Activated CD4-positive, CD25-positive, alpha-beta regulatory T cell treated with anti-CD3 and anti-CD28 coated beads, Interleukin-2, amount 50 U/mL, for 72 hours (primary cell): ENCODE measurements around the gene SLC25A21.
"Not testable (repeated sequence)": the region's sequence is repeated elsewhere in the genome, so short reads cannot be mapped to it uniquely, and the experiment has no call there.

Experiments
- DNase-seq: peaks from one replicate; pipeline ENCODE4 v3.0.0; 2021

Gene SLC25A21

GRCh38 chr14:36747411-36748184 is 424.8 kb downstream of the SLC25A21 start:
- no peak for DNase-seq

GRCh38 chr14:36746872-36747271 is 425.5 kb downstream of the SLC25A21 start:
- no peak for DNase-seq

- DNase-seq = no peak
These were observed 430.5 kb downstream of the SLC25A21 start for GRCh38 chr14:36741858-36742257.

- no peak for DNase-seq
These were observed 434.1 kb downstream of the SLC25A21 start for GRCh38 chr14:36738269-36738668.

- DNase-seq = no peak
These were observed 446.3 kb downstream of the SLC25A21 start for GRCh38 chr14:36726128-36726527.

- no peak for DNase-seq
These were observed 448.2 kb downstream of the SLC25A21 start for GRCh38 chr14:36724162-36724561.

- no peak for DNase-seq
These were observed 448.9 kb downstream of the SLC25A21 start for GRCh38 chr14:36723530-36723929.

- no peak for DNase-seq
These were observed 450.5 kb downstream of the SLC25A21 start for GRCh38 chr14:36721877-36722276.

- no peak for DNase-seq
These were observed 451.7 kb downstream of the SLC25A21 start for GRCh38 chr14:36720657-36721056.

GRCh38 chr14:36719823-36720222 is 452.6 kb downstream of the SLC25A21 start:
- DNase-seq = no peak

GRCh38 chr14:36718216-36718615 is 454.2 kb downstream of the SLC25A21 start:
- DNase-seq = no peak

GRCh38 chr14:36717363-36717762 is 455.0 kb downstream of the SLC25A21 start:
- no peak for DNase-seq

GRCh38 chr14:36716614-36717184 is 455.7 kb downstream of the SLC25A21 start:
- no peak for DNase-seq

- DNase-seq = no peak
These were observed 458.3 kb downstream of the SLC25A21 start for GRCh38 chr14:36713960-36714703.

- DNase-seq = no peak
These were observed 464.8 kb downstream of the SLC25A21 start for GRCh38 chr14:36707570-36707969.

- DNase-seq = no peak
These were observed 469.9 kb downstream of the SLC25A21 start for GRCh38 chr14:36702474-36702873.

GRCh38 chr14:36701132-36701531 is 471.3 kb downstream of the SLC25A21 start:
- DNase-seq = no peak

- no peak for DNase-seq
These were observed 471.8 kb downstream of the SLC25A21 start for GRCh38 chr14:36700651-36701050.

GRCh38 chr14:36699420-36699819 is 473.0 kb downstream of the SLC25A21 start:
- not testable (repeated sequence) for DNase-seq

- DNase-seq = no peak
These were observed 481.9 kb downstream of the SLC25A21 start for GRCh38 chr14:36690311-36691040.

GRCh38 chr14:36684946-36685345 is 487.5 kb downstream of the SLC25A21 start:
- DNase-seq = no peak

- DNase-seq = no peak
These were observed 489.2 kb downstream of the SLC25A21 start for GRCh38 chr14:36683083-36683724.

GRCh38 chr14:36682338-36682737 is 490.1 kb downstream of the SLC25A21 start:
- DNase-seq = no peak
